ENCODE data around the gene GRID1.

GRID1 gene

DNA sequence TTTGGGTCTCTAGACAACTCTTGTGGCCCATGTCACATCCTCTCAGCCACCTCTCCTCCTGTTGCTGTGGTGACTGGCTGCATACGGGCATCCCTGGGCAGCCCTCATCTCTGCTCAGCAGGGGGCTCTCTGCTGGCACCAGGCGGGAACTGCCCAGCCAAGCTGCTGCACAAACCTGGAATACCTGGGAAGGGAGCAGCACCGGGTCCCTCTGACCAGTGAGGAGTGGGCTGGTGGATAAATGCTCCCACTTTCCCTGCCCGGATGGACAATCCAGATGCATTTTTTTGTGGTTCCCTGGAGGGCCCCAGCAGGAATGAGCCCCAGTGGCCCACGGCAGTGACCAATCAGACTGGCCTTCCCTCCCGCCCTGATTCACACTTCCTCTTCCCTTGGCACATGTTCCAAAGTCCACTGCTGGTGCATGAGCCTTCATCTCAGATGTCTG, 21.9 kb downstream of the GRID1 start:
- no peak overlapping the region for H3K27ac ChIP-seq
- no peak overlapping the region for H3K4me3 ChIP-seq

- H3K27ac ChIP-seq = no peak overlapping the region
- no peak overlapping the region for H3K4me3 ChIP-seq
Measured at GRCh38 chr10:86344281-86344680, 22.3 kb downstream of the GRID1 start.

GRCh38 chr10:86343761-86344160, 22.8 kb downstream of the GRID1 start:
- H3K4me3 ChIP-seq = no peak overlapping the region
- H3K27ac ChIP-seq = no peak overlapping the region

DNA sequence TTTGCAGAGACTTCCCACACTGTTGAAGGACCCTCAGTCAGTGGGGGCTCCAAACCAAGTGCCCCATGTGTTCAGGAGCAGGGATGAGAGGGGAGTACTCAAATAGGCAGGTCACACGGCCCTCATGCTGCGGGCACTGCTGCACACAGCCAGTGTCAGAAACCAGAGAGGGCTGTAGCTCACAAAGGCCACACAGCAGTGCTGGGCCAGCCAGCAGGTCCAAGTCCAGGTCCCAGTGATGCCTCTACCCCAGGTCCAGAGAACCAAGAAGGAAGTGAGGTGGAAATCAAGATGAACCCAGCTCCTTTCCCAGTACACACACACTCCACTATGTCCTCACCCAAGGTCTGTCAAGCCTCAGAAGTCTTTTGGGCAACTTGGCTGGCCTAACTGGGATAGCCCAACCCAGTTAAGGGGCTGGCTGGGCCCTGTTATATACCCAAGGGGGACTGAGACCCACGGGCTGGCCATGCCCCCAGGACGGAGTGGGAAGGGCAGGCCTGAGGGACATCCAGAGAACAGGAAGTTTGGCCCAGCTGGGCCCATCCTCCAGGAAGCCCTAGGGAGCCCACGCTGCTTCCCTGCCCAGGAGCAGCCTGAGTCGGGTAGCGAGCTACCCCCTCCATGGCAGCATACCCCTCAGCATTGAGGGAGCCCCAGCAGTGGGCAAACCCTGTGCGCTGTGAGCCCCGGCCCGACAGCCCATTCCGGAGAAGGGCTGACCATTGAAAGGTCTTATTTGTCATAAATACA, 24.3 kb downstream of the GRID1 start:
- Histone ChIP-seq H3K27ac (no peak overlapping the region), H3K4me3 (no peak overlapping the region)

- no peak overlapping the region for H3K27ac ChIP-seq
- H3K4me3 ChIP-seq = no peak overlapping the region
Measured at GRCh38 chr10:86341361-86341811, 25.2 kb downstream of the GRID1 start.

DNA sequence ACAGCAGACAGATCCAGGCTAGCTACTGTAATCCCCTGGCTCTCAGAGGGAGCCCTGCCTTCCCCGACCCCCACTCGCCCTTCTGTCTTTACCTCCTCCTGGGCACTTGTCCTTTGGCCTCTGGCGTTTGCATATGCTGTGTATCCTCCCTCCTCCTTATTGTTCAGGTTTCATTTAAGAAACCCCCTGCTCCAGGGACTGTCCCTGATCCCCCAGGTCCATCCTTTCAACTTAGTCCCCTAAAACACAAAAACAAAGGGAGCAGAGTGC, 25.7 kb downstream of the GRID1 start:
- Histone ChIP-seq H3K27ac (no peak overlapping the region), H3K4me3 (no peak overlapping the region)

GRCh38 chr10:86340176-86340990, 26.2 kb downstream of the GRID1 start:
- H3K4me3 ChIP-seq = no peak overlapping the region
- no peak overlapping the region for H3K27ac ChIP-seq

GRCh38 chr10:86339226-86339865, 27.2 kb downstream of the GRID1 start:
- no peak overlapping the region for H3K4me3 ChIP-seq
- no peak overlapping the region for H3K27ac ChIP-seq

DNA sequence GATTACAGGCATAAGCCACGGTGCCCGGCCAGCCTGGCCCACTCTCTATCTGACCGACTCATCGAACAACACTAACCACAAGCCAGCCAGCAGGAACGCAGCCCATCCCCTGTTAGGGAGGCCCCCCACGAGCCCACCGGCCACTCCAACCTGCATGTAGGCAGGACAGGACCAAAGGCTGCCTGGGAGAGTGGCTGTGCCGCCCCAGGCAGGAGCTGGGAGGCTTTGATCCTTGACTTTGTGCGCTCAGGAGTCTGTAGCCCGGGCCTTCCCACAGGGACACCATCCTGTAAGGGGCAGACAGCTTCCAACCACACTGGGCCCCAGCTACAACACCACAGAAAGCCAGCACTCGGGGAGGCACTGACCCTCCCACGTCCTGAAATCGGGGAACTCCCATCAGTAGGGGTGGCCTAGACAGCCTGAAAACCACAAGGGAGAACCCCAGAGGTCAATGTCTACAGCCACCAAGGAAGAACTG, 29.4 kb downstream of the GRID1 start:
- H3K4me3 ChIP-seq = no peak overlapping the region
- no peak overlapping the region for H3K27ac ChIP-seq

GRCh38 chr10:86336341-86336740, 30.3 kb downstream of the GRID1 start:
- no peak overlapping the region for H3K27ac ChIP-seq
- H3K4me3 ChIP-seq = no peak overlapping the region

DNA sequence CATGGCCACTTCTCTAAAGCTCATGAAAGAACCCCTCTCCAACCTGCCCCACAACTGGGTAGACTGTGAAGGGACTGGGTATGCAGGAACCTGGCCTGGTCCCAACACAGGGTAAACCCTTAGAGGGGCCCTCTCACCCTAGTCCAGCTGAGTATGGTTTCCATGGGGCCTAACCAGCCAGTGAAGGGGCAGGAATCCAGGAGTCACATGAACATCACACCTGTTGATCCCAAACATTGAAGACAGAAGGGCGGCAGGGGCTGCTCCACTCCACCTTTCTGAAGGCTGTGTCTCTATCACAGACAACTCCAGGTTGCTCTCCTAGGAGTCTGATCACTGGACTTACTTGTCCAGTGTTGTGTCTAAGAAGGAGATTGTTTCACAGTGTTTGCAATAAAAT, 30.8 kb downstream of the GRID1 start:
- Histone ChIP-seq H3K27ac (no peak overlapping the region), H3K4me3 (no peak overlapping the region)

DNA sequence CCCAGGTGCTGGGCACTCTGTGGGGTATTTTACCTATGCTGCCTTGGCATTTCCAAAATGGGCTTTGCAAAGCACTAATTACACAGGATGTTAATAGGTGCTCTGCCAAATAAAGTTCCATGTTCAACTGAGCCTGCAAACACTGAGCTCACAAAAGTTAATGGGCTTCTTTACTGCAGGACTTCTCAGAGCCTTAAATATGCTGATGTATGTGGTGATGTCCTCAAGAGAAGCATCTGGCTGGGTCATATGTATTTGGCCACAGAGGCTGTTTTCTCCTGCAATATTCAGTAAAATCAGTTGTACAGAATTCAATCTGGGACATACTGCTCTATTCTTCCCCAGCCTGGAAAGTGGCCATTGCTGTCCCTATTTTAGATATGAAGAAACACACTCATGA, 31.3 kb downstream of the GRID1 start:
- Histone ChIP-seq H3K4me3 (no peak overlapping the region), H3K27ac (no peak overlapping the region)

DNA sequence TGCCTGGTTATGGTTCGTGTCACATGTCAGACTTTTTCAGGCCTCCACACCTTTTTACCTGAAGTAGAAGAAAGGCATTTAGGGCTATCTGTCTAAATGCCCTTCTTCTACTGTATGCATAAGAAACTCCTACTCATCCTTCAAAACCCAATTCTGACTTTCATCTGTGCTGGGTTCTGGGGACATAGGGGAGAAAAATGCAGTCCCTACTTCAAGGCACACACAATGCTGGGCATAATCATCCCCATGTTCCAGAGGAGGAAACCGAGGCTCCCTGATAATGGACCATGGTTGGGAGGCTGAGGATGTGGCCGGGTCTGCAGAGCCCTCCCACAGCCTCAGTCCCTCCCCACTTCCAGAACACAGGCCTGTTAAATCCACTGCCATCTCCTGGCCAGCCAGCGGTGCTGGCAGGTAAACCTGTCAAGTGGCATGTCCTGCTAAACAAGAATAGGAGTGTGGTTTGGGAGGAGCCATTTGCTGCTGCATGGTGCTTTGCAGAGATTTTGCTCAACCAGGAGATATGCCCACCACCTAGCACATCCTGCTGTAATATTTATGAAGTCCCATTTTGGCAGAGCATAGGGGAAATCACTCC, 32.0 kb downstream of the GRID1 start:
- no peak overlapping the region for H3K4me3 ChIP-seq
- no peak overlapping the region for H3K27ac ChIP-seq

- no peak overlapping the region for H3K27ac ChIP-seq
Measured at GRCh38 chr10:86333826-86334487, 32.6 kb downstream of the GRID1 start.

DNA sequence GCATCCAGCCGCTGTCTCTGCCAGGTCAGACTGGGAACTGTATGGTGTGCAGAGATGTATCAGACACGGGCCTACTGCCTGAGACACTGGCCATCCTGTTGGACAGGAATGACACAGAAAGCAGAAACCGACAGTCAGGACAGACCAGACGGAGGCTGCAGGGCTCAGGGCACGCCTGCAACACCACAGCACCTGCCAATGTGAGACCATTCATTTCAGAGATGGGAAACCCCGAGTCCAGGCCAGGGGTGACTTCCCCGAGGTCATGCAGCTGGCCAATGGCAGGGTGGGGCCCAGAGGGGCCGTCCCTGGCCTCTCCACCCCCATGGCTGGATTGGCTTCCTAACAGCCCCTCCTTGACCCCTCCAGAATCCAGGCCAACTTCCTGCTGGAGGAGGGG, 34.7 kb downstream of the GRID1 start:
- H3K4me3 ChIP-seq = no peak overlapping the region
- H3K27ac ChIP-seq = no peak overlapping the region

More at GRCh38 chr10:86333826-86334487, 32.6 kb downstream of the GRID1 start:
- no peak overlapping the region for H3K4me3 ChIP-seq

- no peak overlapping the region for H3K4me3 ChIP-seq
- H3K27ac ChIP-seq = no peak overlapping the region
Measured at GRCh38 chr10:86330778-86331763, 35.5 kb downstream of the GRID1 start.

- Histone ChIP-seq H3K4me3 (no peak overlapping the region), H3K27ac (no peak overlapping the region)
Measured at GRCh38 chr10:86329896-86330680, 36.5 kb downstream of the GRID1 start.
